GM23338 (cell line): Measurements from ENCODE around the gene NLN. TPM values are rescaled to one million over a fixed set of nuclear protein-coding genes. Genes with fewer than 3 reads are reported as not detected.

Source experiments
- ATAC-seq: fragments of 200-7000 bp; cut with Tn5 transposase; 3 replicates; pipeline ENCODE4 v1.9.1; 2020
- DNase-seq: peaks from one replicate; pipeline ENCODE4 v3.0.0-alpha.2; 2015; ENCODE audit warnings: low spot score
- H2AFZ ChIP-seq: fragments of 200-600 bp; sonication (generic); 2 replicates; pipeline ENCODE4 v1.8.0; 2016; ENCODE audit warnings: antibody characterized with exemption, mild to moderate bottlenecking, moderate library complexity
- H3F3A ChIP-seq: fragments of 200-600 bp; sonication (generic); replicated peaks from 2 replicates; pipeline ENCODE4 v1.8.0; 2017; ENCODE audit warnings: antibody characterized with exemption, mixed run types, low read depth
- H3K27ac ChIP-seq: fragments of 200-600 bp; sonication (generic); 2 replicates; pipeline ENCODE4 v1.6.1; 2016; ENCODE audit warnings: low read depth
- H3K27me3 ChIP-seq: fragments of 200-600 bp; sonication (generic); 2 replicates; pipeline ENCODE4 v1.8.0; 2016; ENCODE audit warnings: mild to moderate bottlenecking, mixed run types, moderate library complexity; ENCODE audit not compliant: insufficient read depth
- H3K36me3 ChIP-seq: fragments of 200-600 bp; sonication (generic); 2 replicates; pipeline ENCODE4 v1.8.0; 2016; ENCODE audit warnings: mild to moderate bottlenecking; ENCODE audit not compliant: insufficient read depth
- H3K4me1 ChIP-seq: fragments of 200-600 bp; sonication (generic); 2 replicates; pipeline ENCODE4 v1.8.0; 2016; ENCODE audit warnings: mild to moderate bottlenecking, moderate library complexity; ENCODE audit not compliant: insufficient read depth
- H3K4me2 ChIP-seq: fragments of 200-600 bp; sonication (generic); 2 replicates; pipeline ENCODE4 v1.7.1; 2017; ENCODE audit warnings: mixed run types
- H3K4me3 ChIP-seq: fragments of 200-600 bp; sonication (generic); 2 replicates; pipeline ENCODE4 v1.6.1; 2016; ENCODE audit warnings: mixed run types
- H3K79me2 ChIP-seq: fragments of 200-600 bp; sonication (generic); replicated peaks from 2 replicates; pipeline ENCODE4 v1.8.0; 2017; ENCODE audit warnings: mild to moderate bottlenecking; ENCODE audit not compliant: insufficient read depth
- H3K9me2 ChIP-seq: fragments of 200-600 bp; sonication (generic); 2 replicates; pipeline ENCODE4 v1.8.0; 2017; ENCODE audit not compliant: insufficient read depth
- H4K20me1 ChIP-seq: fragments of 200-600 bp; sonication (generic); replicated peaks from 2 replicates; pipeline ENCODE4 v1.8.0; 2017; ENCODE audit warnings: mild to moderate bottlenecking; ENCODE audit not compliant: insufficient read depth
- H3K27ac Mint-ChIP-seq: 2 replicates; pipeline ENCODE4 v1.8.0; 2020; ENCODE audit warnings: inconsistent platforms, mild to moderate bottlenecking, moderate library complexity, mixed read lengths
- H3K27me3 Mint-ChIP-seq: 3 replicates; pipeline ENCODE4 v1.8.0; 2022; ENCODE audit warnings: low read depth, mild to moderate bottlenecking, moderate library complexity, mixed read lengths, inconsistent platforms; ENCODE audit not compliant: insufficient read depth, poor library complexity
- H3K36me3 Mint-ChIP-seq: 3 replicates; pipeline ENCODE4 v1.8.0; 2021; ENCODE audit warnings: low read depth, mild to moderate bottlenecking, inconsistent platforms, moderate library complexity, mixed read lengths
- H3K4me1 Mint-ChIP-seq: 3 replicates; pipeline ENCODE4 v1.8.0; 2020; ENCODE audit warnings: mild to moderate bottlenecking, inconsistent platforms, mixed read lengths
- H3K4me3 Mint-ChIP-seq: 3 replicates; pipeline ENCODE4 v1.8.0; 2021; ENCODE audit warnings: moderate library complexity, mild to moderate bottlenecking, inconsistent platforms, mixed read lengths
- H3K9me3 Mint-ChIP-seq: 3 replicates; pipeline ENCODE4 v1.8.0; 2020; ENCODE audit warnings: moderate library complexity, mild to moderate bottlenecking, inconsistent platforms, mixed read lengths
- CREB1 ChIP-seq: fragments of 250-450 bp; sonication (Bioruptor Pico); IDR thresholded peaks from 2 replicates; pipeline ENCODE4 v1.5.0; 2020; ENCODE audit warnings: low read depth, mild to moderate bottlenecking, moderate library complexity
- CTCF ChIP-seq, 2 experiments: fragments of 200-600 bp in 1 of 2; sonication (generic) in 1 of 2; conservative IDR thresholded peaks; 2 replicates each; pipeline versions ENCODE4 v1.5.1 to v1.6.1; 2016 to 2017; ENCODE audit warnings: antibody characterized with exemption in 2 of 2, low read depth in 2 of 2, mild to moderate bottlenecking in 2 of 2, moderate library complexity in 1 of 2
- ETS1 ChIP-seq: IDR thresholded peaks from 2 replicates; pipeline ENCODE4 v1.6.1; 2016; ENCODE audit warnings: antibody characterized with exemption
- EZH2 ChIP-seq: fragments of 200-600 bp; sonication (generic); IDR thresholded peaks from one replicate; pipeline ENCODE4 v1.8.0; 2017; ENCODE audit warnings: antibody characterized with exemption, mild to moderate bottlenecking, low read depth; ENCODE audit not compliant: unreplicated experiment
- EZH2phosphoT487 ChIP-seq: fragments of 200-600 bp; sonication (generic); IDR thresholded peaks from one replicate; pipeline ENCODE4 v1.8.1; 2018; ENCODE audit warnings: antibody characterized with exemption; ENCODE audit not compliant: unreplicated experiment
- JUNB ChIP-seq: IDR thresholded peaks from one replicate; pipeline ENCODE4 v1.6.1; 2016; ENCODE audit warnings: antibody characterized with exemption; ENCODE audit not compliant: unreplicated experiment
- NANOG ChIP-seq: IDR thresholded peaks from 2 replicates; pipeline ENCODE4 v1.6.1; 2016; ENCODE audit warnings: antibody characterized with exemption, borderline replicate concordance
- POLR2AphosphoS5 ChIP-seq: IDR thresholded peaks from 2 replicates; pipeline ENCODE4 v1.6.1; 2016; ENCODE audit warnings: antibody characterized with exemption, low read depth
- REST ChIP-seq: IDR thresholded peaks from one replicate; pipeline ENCODE4 v1.6.1; 2018; ENCODE audit warnings: antibody characterized with exemption; ENCODE audit not compliant: unreplicated experiment
- STAT1 ChIP-seq: IDR thresholded peaks from one replicate; pipeline ENCODE4 v1.6.1; 2016; ENCODE audit warnings: antibody characterized with exemption; ENCODE audit not compliant: unreplicated experiment
- ZNF114 ChIP-seq: fragments of 250-450 bp; sonication (Bioruptor Pico); IDR thresholded peaks from 2 replicates; pipeline ENCODE4 v1.5.0; 2020; ENCODE audit warnings: mild to moderate bottlenecking, moderate library complexity
- ZNF331 ChIP-seq: fragments of 250-450 bp; sonication (Bioruptor Pico); IDR thresholded peaks from 2 replicates; pipeline ENCODE4 v1.5.0; 2020; ENCODE audit warnings: low read depth, mild to moderate bottlenecking, moderate library complexity
- ZNF462 ChIP-seq: fragments of 250-450 bp; sonication (Bioruptor Pico); IDR thresholded peaks from 2 replicates; pipeline ENCODE4 v1.5.0; 2020; ENCODE audit warnings: mild to moderate bottlenecking, moderate library complexity
- polyA plus RNA-seq: library from polyadenylated mRNA; unstranded; fragments of >200 nt; fragmentation: Nextera tagmentation; extraction: Ambion mirVana; gene quantifications from 2 replicates; pipeline ENCODE4 v1.2.1, GENCODE V29; 2016
- total RNA-seq: library from RNA; depleted of rRNA; stranded (reverse); fragments of >200 nt; shearing (Covaris generic); gene quantifications from 2 replicates; pipeline ENCODE4 v1.2.3, GENCODE V29; 2014

Gene NLN
- total and polyA plus RNA-seq, 2 experiments from 2014 or later = 56.4 to 168 TPM

- Mint-ChIP-seq H3K27me3 (peaks cover 1% of the 10 kb centered on the region), H3K36me3 (peaks cover 12% of the 10 kb centered on the region), H3K27ac (no peak overlapping the region), H3K4me3 (no peak overlapping the region), H3K9me3 (no peaks in the 10 kb centered on the region; the same call in 1 of the 3 replicates), H3K4me1 (peaks cover 32% of the 10 kb centered on the region)
- H3K4me3 ChIP-seq = no peak overlapping the region
- H2AFZ ChIP-seq = no peak overlapping the region
- H3K27me3 ChIP-seq = no peaks in the 10 kb centered on the region
- no peak overlapping the region for H3K27ac ChIP-seq
- no peak for ATAC-seq
- DNase-seq = no peak
- peaks cover 52% of the 10 kb centered on the region for H4K20me1 ChIP-seq
- H3K9me2 ChIP-seq = no peaks in the 10 kb centered on the region
- TF ChIP-seq CTCF (conservative IDR thresholded peaks at IDR 0.05; ENCODE audit: low read depth in 2 of 2) (no peak), EZH2phosphoT487 (no peak), JUNB (no peak), CREB1 (CRISPR knock-in tag) (no peak), NANOG (no peak), EZH2 (no peak), REST (no peak), POLR2AphosphoS5 (no peak), ZNF114 (CRISPR knock-in tag) (no peak), STAT1 (no peak), ZNF331 (no peak), ETS1 (no peak), ZNF462 (CRISPR knock-in tag) (no peak)
- H3K79me2 ChIP-seq = peaks cover 91% of the 10 kb centered on the region
- no peaks in the 10 kb centered on the region for H3F3A ChIP-seq
- H3K36me3 ChIP-seq = no peaks in the 10 kb centered on the region
- no peak overlapping the region for H3K4me2 ChIP-seq
- H3K4me1 ChIP-seq = peaks cover 39% of the 10 kb centered on the region
Observed at GRCh38 chr5:65728218-65728617, 6.2 kb downstream of the NLN start.
